ENCODE data around the gene MTMR3.
"Not testable (repeated sequence)": the region's sequence is repeated elsewhere in the genome, so short reads cannot be mapped to it uniquely, and the experiment has no call there.

Gene MTMR3

GRCh38 chr22:29883045-29883774 is at the start of gene MTMR3:
TSS of gene MTMR3 (plus strand) at chr22:29883174. CDS start at chr22:29971060, 87,886 bp downstream.
- peak; percentile 42 for DNase-seq (ENCODE audit: low read depth)

- no peak for DNase-seq (ENCODE audit: low read depth)
Measured at GRCh38 chr22:29833392-29833965, 49.5 kb upstream of the MTMR3 start.

- DNase-seq (ENCODE audit: low read depth), result no peak
Measured at GRCh38 chr22:29834046-29834445, 48.9 kb upstream of the MTMR3 start.

GRCh38 chr22:29836791-29837370 is 46.1 kb upstream of the MTMR3 start:
- DNase-seq (ENCODE audit: low read depth), result not testable (repeated sequence)

- DNase-seq (ENCODE audit: low read depth), result peak; percentile 91
Measured at GRCh38 chr22:29837741-29838598, 45.0 kb upstream of the MTMR3 start, which contains the start of gene ASCC2. TSS of gene ASCC2 (minus strand) at chr22:29838274. CDS start at chr22:29832325, 5,949 bp downstream.

GRCh38 chr22:29838599-29838956 is 44.4 kb upstream of the MTMR3 start:
- DNase-seq (ENCODE audit: low read depth), result no peak

GRCh38 chr22:29839039-29839438 is 43.9 kb upstream of the MTMR3 start:
- no peak for DNase-seq (ENCODE audit: low read depth)

- DNase-seq (ENCODE audit: low read depth), result no peak
Measured at GRCh38 chr22:29840498-29840897, 42.5 kb upstream of the MTMR3 start.

GRCh38 chr22:29842172-29842571 is 40.8 kb upstream of the MTMR3 start:
- no peak for DNase-seq (ENCODE audit: low read depth)

GRCh38 chr22:29842740-29843139 is 40.2 kb upstream of the MTMR3 start:
- peak; percentile 88 for DNase-seq (ENCODE audit: low read depth)

- no peak for DNase-seq (ENCODE audit: low read depth)
Measured at GRCh38 chr22:29846290-29846689, 36.7 kb upstream of the MTMR3 start.

GRCh38 chr22:29848111-29848510 is 34.9 kb upstream of the MTMR3 start:
- no peak for DNase-seq (ENCODE audit: low read depth)

GRCh38 chr22:29854432-29854831 is 28.5 kb upstream of the MTMR3 start:
- no peak for DNase-seq (ENCODE audit: low read depth)

GRCh38 chr22:29855611-29856181 is 27.3 kb upstream of the MTMR3 start:
- DNase-seq (ENCODE audit: low read depth), result no peak

GRCh38 chr22:29856496-29856895 is 26.5 kb upstream of the MTMR3 start:
- DNase-seq (ENCODE audit: low read depth), result no peak

- not testable (repeated sequence) for DNase-seq (ENCODE audit: low read depth)
Measured at GRCh38 chr22:29859030-29859429, 23.9 kb upstream of the MTMR3 start.

- DNase-seq (ENCODE audit: low read depth), result no peak
Measured at GRCh38 chr22:29860006-29860766, 22.8 kb upstream of the MTMR3 start.

GRCh38 chr22:29861672-29862297 is 21.2 kb upstream of the MTMR3 start:
- DNase-seq (ENCODE audit: low read depth), result no peak

- not testable (repeated sequence) for DNase-seq (ENCODE audit: low read depth)
Measured at GRCh38 chr22:29865572-29865971, 17.4 kb upstream of the MTMR3 start.

- no peak for DNase-seq (ENCODE audit: low read depth)
Measured at GRCh38 chr22:29867260-29867659, 15.7 kb upstream of the MTMR3 start.

- no peak for DNase-seq (ENCODE audit: low read depth)
Measured at GRCh38 chr22:29867851-29868250, 15.1 kb upstream of the MTMR3 start.

Data from HS-5 (cell line).